A549 treated with CORT108297 at 1 μM for 4 hours (cell line): ENCODE data around the gene MSH3. TPM values are rescaled to one million over a fixed set of nuclear protein-coding genes. Genes with fewer than 3 reads are reported as not detected.

Experiments used
- total RNA-seq: library from RNA; stranded (reverse); fragments of 200-300 nt; extraction: Qiagen RNA extraction; gene quantifications from 5 replicates; pipeline ENCODE4 v1.2.3, GENCODE V29; 2022

MSH3 gene
- total RNA-seq: 6.8 to 9.2 TPM (median 7.5 TPM) in 5 replicates

DNA sequence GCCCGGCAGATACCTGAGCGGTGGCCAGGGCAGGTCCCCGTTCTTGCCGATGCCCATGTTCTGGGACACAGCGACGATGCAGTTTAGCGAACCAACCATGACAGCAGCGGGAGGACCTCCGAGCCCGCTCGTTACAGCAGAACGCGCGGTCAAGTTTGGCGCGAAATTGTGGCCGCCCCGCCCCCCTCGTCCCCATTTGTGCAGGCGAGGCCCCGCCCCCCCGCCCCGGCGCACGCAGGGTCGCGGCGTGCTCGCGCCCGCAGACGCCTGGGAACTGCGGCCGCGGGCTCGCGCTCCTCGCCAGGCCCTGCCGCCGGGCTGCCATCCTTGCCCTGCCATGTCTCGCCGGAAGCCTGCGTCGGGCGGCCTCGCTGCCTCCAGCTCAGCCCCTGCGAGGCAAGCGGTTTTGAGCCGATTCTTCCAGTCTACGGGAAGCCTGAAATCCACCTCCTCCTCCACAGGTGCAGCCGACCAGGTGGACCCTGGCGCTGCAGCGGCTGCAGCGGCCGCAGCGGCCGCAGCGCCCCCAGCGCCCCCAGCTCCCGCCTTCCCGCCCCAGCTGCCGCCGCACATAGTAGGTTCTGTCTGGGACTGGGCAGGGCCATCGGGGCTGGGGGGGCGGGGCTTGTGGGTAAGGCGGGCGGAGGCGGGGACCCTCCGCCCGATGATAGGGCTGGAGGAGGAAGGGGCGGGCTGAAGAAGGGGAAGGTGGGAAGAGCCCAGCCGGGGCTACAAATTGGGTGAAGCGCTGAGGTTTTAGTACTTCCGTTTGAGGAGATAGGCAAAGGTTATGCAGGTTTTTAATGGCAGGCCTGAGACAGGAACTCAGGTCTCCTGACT lies at the start of gene MSH3, which contains the start of gene DHFR:
Gene MSH3 (plus strand): TSS at position 262 of the 840 bp plus-strand sequence. CDS start 76 bp downstream, at position 338.
Gene DHFR (minus strand): TSS at position 593 of the 840 bp plus-strand sequence. CDS start 494 bp downstream, at position 99.

Other genes starting within 250 kb of the MSH3 start
- 11.4 to 16.5 TPM (median 12.9 TPM) in 5 replicates for gene ZFYVE16, start 246.6 kb upstream of the MSH3 start, total RNA-seq
- 1.1 to 1.8 TPM (median 1.4 TPM) in 5 replicates for gene FAM151B, start 166.6 kb upstream of the MSH3 start, total RNA-seq
- gene ANKRD34B, start 84.4 kb upstream of the MSH3 start, total RNA-seq: 0.04 to 0.18 TPM (median 0.07 TPM) in 5 replicates
- gene DHFR, start 331 bp downstream of the MSH3 start, total RNA-seq: 45.3 to 70.1 TPM (median 51.8 TPM) in 5 replicates